Activated naive CD4-positive, alpha-beta T cell treated with anti-CD3 and anti-CD28 coated beads, Interleukin-2, amount 10 ng/mL, durations not matched to agents 7 days and 5 days (primary cell): ENCODE measurements around the gene PON1.

Experiments
- CTCF ChIA-PET: fragments of 350-600 bp; sonication (Branson Sonifier 250); formaldehyde crosslinking; loops from one replicate; lab custom pipeline; 2021; ENCODE audit warnings: antibody characterized with exemption; lab: Charles Lee
- DNase-seq: peaks from one replicate; pipeline ENCODE4 v3.0.0-alpha.2; 2020
- H3K27ac Mint-ChIP-seq: one replicate; pipeline ENCODE4 v1.8.0; 2021; ENCODE audit warnings: mild to moderate bottlenecking, moderate library complexity, mixed read lengths
- H3K27me3 Mint-ChIP-seq: one replicate; pipeline ENCODE4 v1.8.0; 2021; ENCODE audit warnings: mild to moderate bottlenecking, mixed read lengths
- H3K36me3 Mint-ChIP-seq: one replicate; pipeline ENCODE4 v1.8.0; 2021; ENCODE audit warnings: mixed read lengths
- H3K4me1 Mint-ChIP-seq: one replicate; pipeline ENCODE4 v1.8.0; 2021; ENCODE audit warnings: mixed read lengths
- H3K4me3 Mint-ChIP-seq: one replicate; pipeline ENCODE4 v1.8.0; 2021; ENCODE audit warnings: mild to moderate bottlenecking, moderate library complexity, mixed read lengths
- H3K9me3 Mint-ChIP-seq: one replicate; pipeline ENCODE4 v1.8.0; 2021; ENCODE audit warnings: mixed read lengths

PON1 gene

GRCh38 chr7:95323410-95324129 lies 762 bp downstream of the PON1 start:
- CTCF ChIA-PET: no interaction called here
- H3K27ac Mint-ChIP-seq: no peak overlapping the region
- DNase-seq: no peak
- H3K36me3 Mint-ChIP-seq: no peaks in the 10 kb centered on the region
- H3K27me3 Mint-ChIP-seq: peaks cover 6% of the 10 kb centered on the region
- H3K4me1 Mint-ChIP-seq: peaks cover 2% of the 10 kb centered on the region
- H3K9me3 Mint-ChIP-seq: no peaks in the 10 kb centered on the region
- no peak overlapping the region for H3K4me3 Mint-ChIP-seq

- no peak for DNase-seq
- H3K4me1 Mint-ChIP-seq: peaks cover 2% of the 10 kb centered on the region
- H3K4me3 Mint-ChIP-seq: no peak overlapping the region
- CTCF ChIA-PET: no interaction called here
- H3K27me3 Mint-ChIP-seq: peaks cover 6% of the 10 kb centered on the region
- no peaks in the 10 kb centered on the region for H3K9me3 Mint-ChIP-seq
- H3K36me3 Mint-ChIP-seq: no peaks in the 10 kb centered on the region
- no peak overlapping the region for H3K27ac Mint-ChIP-seq
Observed at GRCh38 chr7:95322854-95323253, 1.5 kb downstream of the PON1 start.

GRCh38 chr7:95322396-95322795 lies 1.9 kb downstream of the PON1 start:
- peaks cover 6% of the 10 kb centered on the region for H3K27me3 Mint-ChIP-seq
- CTCF ChIA-PET: no interaction called here
- H3K27ac Mint-ChIP-seq: no peak overlapping the region
- H3K4me1 Mint-ChIP-seq: peaks cover 2% of the 10 kb centered on the region
- no peak overlapping the region for H3K4me3 Mint-ChIP-seq
- H3K36me3 Mint-ChIP-seq: no peaks in the 10 kb centered on the region
- DNase-seq: no peak
- H3K9me3 Mint-ChIP-seq: no peaks in the 10 kb centered on the region

GRCh38 chr7:95321720-95322119 lies 2.6 kb downstream of the PON1 start:
- H3K27me3 Mint-ChIP-seq: peaks cover 6% of the 10 kb centered on the region
- peaks cover 2% of the 10 kb centered on the region for H3K4me1 Mint-ChIP-seq
- no peak overlapping the region for H3K27ac Mint-ChIP-seq
- H3K36me3 Mint-ChIP-seq: no peaks in the 10 kb centered on the region
- no peak overlapping the region for H3K4me3 Mint-ChIP-seq
- H3K9me3 Mint-ChIP-seq: no peaks in the 10 kb centered on the region
- CTCF ChIA-PET: no interaction called here
- DNase-seq: no peak

- CTCF ChIA-PET: no interaction called here
Observed at GRCh38 chr7:95320651-95321050, 3.7 kb downstream of the PON1 start.

GRCh38 chr7:95319570-95319969 lies 4.8 kb downstream of the PON1 start:
- Mint-ChIP-seq H3K4me3 (no peak overlapping the region), H3K27ac (no peak overlapping the region), H3K36me3 (no peaks in the 10 kb centered on the region), H3K4me1 (no peaks in the 10 kb centered on the region), H3K9me3 (no peaks in the 10 kb centered on the region), H3K27me3 (peaks cover 2% of the 10 kb centered on the region)
- DNase-seq: no peak
- CTCF ChIA-PET: no interaction called here

More at GRCh38 chr7:95320651-95321050, 3.7 kb downstream of the PON1 start:
- H3K27me3 Mint-ChIP-seq: peaks cover 6% of the 10 kb centered on the region
- no peak overlapping the region for H3K4me3 Mint-ChIP-seq
- DNase-seq: no peak
- no peak overlapping the region for H3K27ac Mint-ChIP-seq
- H3K4me1 Mint-ChIP-seq: peaks cover 2% of the 10 kb centered on the region
- no peaks in the 10 kb centered on the region for H3K36me3 Mint-ChIP-seq
- H3K9me3 Mint-ChIP-seq: no peaks in the 10 kb centered on the region

- CTCF ChIA-PET: no interaction called here
- H3K4me3 Mint-ChIP-seq: no peak overlapping the region
- no peaks in the 10 kb centered on the region for H3K36me3 Mint-ChIP-seq
- no peaks in the 10 kb centered on the region for H3K9me3 Mint-ChIP-seq
- H3K27me3 Mint-ChIP-seq: no peaks in the 10 kb centered on the region
- no peak for DNase-seq
- no peak overlapping the region for H3K27ac Mint-ChIP-seq
- no peaks in the 10 kb centered on the region for H3K4me1 Mint-ChIP-seq
Observed at GRCh38 chr7:95318501-95319100, 5.7 kb downstream of the PON1 start.

- Mint-ChIP-seq H3K9me3 (no peaks in the 10 kb centered on the region), H3K4me1 (no peaks in the 10 kb centered on the region), H3K36me3 (no peaks in the 10 kb centered on the region), H3K27ac (no peak overlapping the region), H3K4me3 (no peak overlapping the region), H3K27me3 (no peaks in the 10 kb centered on the region)
- DNase-seq: no peak
- CTCF ChIA-PET: no interaction called here
Observed at GRCh38 chr7:95317966-95318365, 6.4 kb downstream of the PON1 start.

- H3K9me3 Mint-ChIP-seq: no peaks in the 10 kb centered on the region
- H3K27ac Mint-ChIP-seq: no peak overlapping the region
- no peaks in the 10 kb centered on the region for H3K27me3 Mint-ChIP-seq
- DNase-seq: no peak
- CTCF ChIA-PET: no interaction called here
- no peaks in the 10 kb centered on the region for H3K4me1 Mint-ChIP-seq
- no peak overlapping the region for H3K4me3 Mint-ChIP-seq
- no peaks in the 10 kb centered on the region for H3K36me3 Mint-ChIP-seq
Observed at GRCh38 chr7:95317546-95317945, 6.8 kb downstream of the PON1 start.

GRCh38 chr7:95316588-95316987 lies 7.7 kb downstream of the PON1 start:
- no peak for DNase-seq
- no peaks in the 10 kb centered on the region for H3K4me1 Mint-ChIP-seq
- H3K36me3 Mint-ChIP-seq: no peaks in the 10 kb centered on the region
- H3K27me3 Mint-ChIP-seq: no peaks in the 10 kb centered on the region
- CTCF ChIA-PET: no interaction called here
- no peak overlapping the region for H3K4me3 Mint-ChIP-seq
- no peaks in the 10 kb centered on the region for H3K9me3 Mint-ChIP-seq
- H3K27ac Mint-ChIP-seq: no peak overlapping the region

GRCh38 chr7:95312561-95312960 lies 11.8 kb downstream of the PON1 start:
- CTCF ChIA-PET: no interaction called here
- Mint-ChIP-seq H3K4me1 (no peaks in the 10 kb centered on the region), H3K9me3 (no peaks in the 10 kb centered on the region), H3K36me3 (no peaks in the 10 kb centered on the region), H3K27ac (no peak overlapping the region), H3K4me3 (no peak overlapping the region), H3K27me3 (no peaks in the 10 kb centered on the region)
- DNase-seq: no peak

GRCh38 chr7:95311389-95311788 lies 12.9 kb downstream of the PON1 start:
- H3K4me3 Mint-ChIP-seq: no peak overlapping the region
- no peak for DNase-seq
- CTCF ChIA-PET: no interaction called here
- H3K27ac Mint-ChIP-seq: no peak overlapping the region
- no peaks in the 10 kb centered on the region for H3K36me3 Mint-ChIP-seq
- H3K4me1 Mint-ChIP-seq: no peaks in the 10 kb centered on the region
- H3K27me3 Mint-ChIP-seq: no peaks in the 10 kb centered on the region
- H3K9me3 Mint-ChIP-seq: no peaks in the 10 kb centered on the region

- no peaks in the 10 kb centered on the region for H3K4me1 Mint-ChIP-seq
- no peaks in the 10 kb centered on the region for H3K9me3 Mint-ChIP-seq
- CTCF ChIA-PET: interaction anchor here (1.0 kb wide), 1 partner anchor 21 kb away, joined by 3 read pairs; no protein-coding TSS in a partner anchor
- no peaks in the 10 kb centered on the region for H3K36me3 Mint-ChIP-seq
- H3K27ac Mint-ChIP-seq: no peak overlapping the region
- H3K4me3 Mint-ChIP-seq: no peak overlapping the region
- no peak for DNase-seq
- H3K27me3 Mint-ChIP-seq: peaks cover 6% of the 10 kb centered on the region
Observed at GRCh38 chr7:95309951-95310350, 14.4 kb downstream of the PON1 start.

- Mint-ChIP-seq H3K27ac (no peak overlapping the region), H3K36me3 (no peaks in the 10 kb centered on the region), H3K27me3 (peaks cover 6% of the 10 kb centered on the region), H3K4me1 (no peaks in the 10 kb centered on the region), H3K4me3 (no peak overlapping the region), H3K9me3 (no peaks in the 10 kb centered on the region)
- CTCF ChIA-PET: no interaction called here
- DNase-seq: no peak
Observed at GRCh38 chr7:95304990-95305389, 19.3 kb downstream of the PON1 start.
